GM19438 (cell line): Measurements from ENCODE around the gene MAP1LC3B2.

Experiments used
- ATAC-seq: cut with Tn5 transposase; IDR thresholded peaks from one replicate; pipeline ENCODE4 v1.9.1; 2021; ENCODE audit warnings: low read depth; ENCODE audit not compliant: unreplicated experiment

The MAP1LC3B2 gene

DNA sequence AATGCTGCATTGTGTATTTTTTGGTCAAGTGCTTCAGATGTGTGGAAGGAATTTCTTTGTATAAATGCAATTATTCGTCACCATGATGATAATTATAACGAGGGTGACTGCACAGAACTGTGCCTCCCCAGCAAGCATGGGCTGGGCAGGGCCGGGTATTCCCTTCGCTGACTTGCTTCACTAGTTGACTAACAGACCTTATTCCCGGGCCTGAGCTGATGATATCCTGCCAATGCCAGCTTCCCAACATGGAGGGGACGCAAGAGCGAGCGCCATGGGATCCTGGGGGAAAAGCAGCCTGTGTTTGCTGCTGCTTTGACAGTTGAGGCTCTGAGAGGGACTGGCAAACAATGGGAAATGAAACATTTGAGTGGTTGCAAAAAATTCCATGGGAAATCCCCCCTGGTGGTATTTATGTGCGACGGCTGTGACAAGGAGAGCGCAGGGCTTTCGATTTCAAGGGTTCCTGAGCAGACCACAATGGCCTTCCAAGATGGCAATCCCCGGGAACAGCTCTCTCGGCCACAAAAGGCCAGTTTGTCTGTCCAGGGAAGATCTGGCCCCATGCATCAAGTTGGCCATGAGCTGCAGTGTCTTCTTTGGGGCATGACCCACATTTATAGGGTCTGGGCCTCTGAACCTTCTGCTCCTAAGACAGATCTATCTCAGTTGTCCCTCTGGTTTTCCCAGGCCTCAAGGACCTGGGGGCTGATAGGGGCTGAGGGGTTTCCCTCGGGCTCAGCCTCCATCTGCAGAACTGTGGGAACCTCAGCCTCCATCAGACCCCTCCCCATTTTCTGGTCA, 21.9 kb upstream of the MAP1LC3B2 start:
- ATAC-seq: peak; percentile 31

DNA sequence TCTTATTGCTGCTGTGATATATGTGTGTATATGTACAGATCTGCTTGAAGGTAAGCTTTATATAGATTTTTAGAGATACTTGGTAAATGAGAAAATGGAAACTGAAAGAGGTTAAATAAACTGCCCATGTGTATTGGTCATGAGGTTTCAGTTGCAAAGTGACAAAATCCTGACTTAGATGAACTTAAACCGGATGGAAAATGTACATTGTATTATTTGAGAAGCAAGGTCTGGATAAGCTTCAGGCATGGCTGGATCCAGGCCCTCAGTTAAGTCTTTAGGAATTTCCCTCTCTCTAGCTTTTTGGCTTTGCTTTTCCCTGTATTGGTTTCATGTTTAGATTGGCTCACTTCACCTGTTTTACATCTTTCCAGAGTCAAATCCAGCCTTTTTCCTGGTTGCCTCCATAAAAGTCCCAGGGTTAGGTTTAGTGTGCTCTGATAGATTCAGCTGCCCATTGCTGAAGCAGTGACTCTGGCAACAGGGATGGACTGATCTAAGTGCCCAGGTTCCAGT, 21.0 kb upstream of the MAP1LC3B2 start:
- ATAC-seq: no peak

- no peak for ATAC-seq
These were observed 20.4 kb upstream of the MAP1LC3B2 start for GRCh38 chr12:116538682-116539305.

- ATAC-seq: no peak
These were observed 19.8 kb upstream of the MAP1LC3B2 start for GRCh38 chr12:116539361-116539771.

DNA sequence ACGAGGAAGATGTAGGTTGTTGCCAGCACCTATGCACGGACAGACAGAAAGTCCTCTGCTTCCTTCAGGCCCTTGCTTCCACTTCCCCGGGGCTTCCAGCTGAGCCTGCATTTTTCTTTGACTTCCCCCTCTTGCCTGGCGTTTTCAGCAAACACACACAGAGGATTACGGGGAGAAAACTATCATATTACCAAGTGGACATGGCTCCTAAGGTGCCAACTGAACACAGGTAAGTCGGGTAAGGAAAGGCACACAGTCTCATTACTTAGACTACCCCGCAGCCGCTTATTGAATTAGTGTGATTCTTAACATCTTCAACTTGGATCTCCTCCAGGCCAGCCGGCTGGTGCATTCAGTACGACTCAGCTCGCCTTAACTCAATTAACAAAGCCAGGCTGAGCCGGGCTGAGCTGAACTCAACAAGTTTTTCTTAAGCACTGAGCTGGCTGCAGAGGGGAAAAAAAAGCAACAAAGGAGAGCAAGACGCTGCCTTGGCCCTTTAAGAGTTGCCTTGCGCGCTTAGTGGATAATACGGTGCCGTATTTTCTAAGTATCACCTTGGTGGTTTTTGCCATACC, 19.2 kb upstream of the MAP1LC3B2 start:
- no peak for ATAC-seq

DNA sequence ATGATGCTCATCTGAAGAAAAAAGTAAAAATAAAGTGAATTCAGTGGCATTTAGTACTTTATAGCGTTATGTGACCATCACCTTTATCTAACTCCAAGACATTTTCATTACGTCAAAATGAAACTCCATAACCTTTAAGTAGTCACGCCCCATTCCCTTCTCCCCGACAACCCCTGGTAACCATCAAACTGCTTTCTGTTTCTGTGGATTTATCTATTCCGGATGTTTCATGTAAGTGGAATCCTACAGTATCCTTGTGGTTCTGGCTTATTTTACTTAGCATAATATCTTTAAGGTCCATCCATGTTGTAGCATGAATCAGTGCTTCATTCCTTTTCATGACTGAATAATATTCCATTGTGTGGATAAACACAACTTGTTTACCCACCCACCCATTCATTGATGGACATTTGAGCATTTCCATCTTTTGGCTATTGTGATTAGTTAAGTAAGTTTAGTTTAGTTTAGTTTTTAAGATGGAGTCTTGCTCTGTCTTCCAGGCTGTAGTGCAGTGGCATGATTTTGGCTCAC, 18.5 kb upstream of the MAP1LC3B2 start:
- no peak for ATAC-seq

DNA sequence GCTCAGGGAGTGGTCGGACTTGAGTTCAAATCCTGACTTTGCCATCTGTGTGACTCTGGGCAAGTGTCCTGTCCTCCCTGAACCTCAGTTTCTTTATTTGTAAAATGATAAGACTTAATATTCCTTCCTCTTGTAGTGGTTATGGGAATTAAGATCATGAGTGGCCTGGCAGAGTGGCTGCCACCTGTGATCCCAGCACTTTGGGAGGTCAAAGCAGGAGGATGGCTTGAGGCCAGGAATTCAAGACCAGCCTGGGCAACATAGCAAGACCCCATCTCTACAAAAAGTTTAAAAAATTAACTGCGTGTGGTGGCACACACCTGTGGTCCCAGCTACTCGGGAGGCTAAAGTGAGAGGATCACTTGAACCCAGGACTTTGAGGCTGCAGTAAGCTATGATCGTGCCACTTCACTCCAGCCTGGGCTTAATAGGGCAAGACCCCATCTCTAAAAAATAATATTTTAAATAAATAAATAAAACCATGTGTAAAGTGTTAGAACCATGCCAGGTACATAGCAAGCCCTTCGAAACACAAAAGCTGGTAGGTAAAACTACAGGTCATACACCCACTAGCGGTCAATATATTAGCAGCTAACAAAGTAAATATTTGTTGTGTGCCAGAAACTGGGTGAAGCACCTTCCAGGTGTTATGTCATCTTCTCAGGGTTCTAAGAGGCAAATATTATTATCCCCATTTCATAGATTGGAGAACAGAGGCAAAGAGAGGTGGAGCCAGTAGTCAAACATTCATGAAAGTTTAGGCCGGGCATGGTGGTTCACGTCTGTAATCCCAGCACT, 17.4 kb upstream of the MAP1LC3B2 start:
- ATAC-seq: no peak

DNA sequence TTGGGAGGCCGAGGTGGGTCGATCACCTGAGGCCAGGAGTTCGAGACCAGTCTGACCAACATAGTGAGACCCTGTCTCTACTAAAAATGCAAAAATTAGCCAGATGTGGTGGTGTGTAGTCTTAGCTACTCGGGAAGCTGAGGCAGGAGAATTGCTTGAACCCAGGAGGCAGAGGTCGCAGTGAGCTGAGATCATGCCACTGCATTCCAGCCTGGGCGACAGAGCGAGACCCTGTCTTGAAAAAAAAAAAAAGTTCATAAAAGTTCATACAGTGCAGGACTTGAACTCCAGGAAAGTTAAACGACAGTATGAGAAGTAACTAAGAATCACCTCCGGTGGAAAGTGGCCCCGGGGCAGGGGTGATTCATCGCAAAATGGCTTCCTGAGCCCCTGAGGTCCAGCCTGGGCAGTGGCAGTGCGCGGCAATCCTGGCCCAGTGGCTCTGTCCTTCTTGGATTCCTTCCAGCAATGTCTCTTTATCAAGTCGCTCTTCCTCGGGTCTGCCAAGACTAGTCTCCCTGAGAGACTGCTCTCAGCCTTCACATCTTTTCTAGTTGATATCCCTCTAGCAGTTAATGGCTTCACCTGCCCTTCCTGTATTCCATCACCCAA, 16.7 kb upstream of the MAP1LC3B2 start:
- no peak for ATAC-seq

DNA sequence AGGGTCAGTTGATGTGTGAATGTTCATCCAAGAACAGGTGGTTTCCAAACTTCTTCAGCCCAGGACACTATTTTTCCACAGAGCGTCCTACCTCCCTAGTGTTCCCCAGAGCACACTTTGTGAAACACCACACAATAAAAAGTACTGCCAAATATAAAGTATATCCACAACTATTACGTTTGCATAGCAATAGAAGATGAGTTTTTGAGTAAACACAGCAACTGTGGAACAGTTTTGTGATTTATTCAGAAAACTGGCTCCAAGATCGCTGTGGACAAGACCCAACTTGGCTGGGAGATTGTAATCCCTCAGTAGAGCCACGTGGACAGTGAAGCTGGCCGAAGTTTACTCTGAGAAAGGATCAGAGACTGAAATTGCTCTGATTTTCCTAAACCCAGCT, 14.5 kb upstream of the MAP1LC3B2 start:
- ATAC-seq: no peak

DNA sequence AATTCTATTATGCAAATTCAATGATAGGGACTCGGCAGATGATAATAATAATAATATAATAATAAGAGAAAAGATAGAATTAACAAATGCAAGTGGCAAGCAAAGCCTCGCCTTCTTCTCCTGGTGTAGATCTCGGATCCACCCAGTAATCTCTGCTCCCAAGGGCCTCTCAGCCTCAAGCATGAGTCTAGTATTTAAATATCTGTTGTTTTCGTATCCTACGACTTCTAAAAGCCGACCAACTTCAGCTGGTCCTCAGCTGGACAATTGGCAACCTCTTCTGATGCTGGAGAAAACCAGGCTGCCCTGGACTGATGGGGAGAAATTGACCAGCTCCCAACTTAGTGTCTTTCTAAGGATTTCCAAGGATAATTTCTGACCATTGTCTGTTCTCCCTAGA, 14.0 kb upstream of the MAP1LC3B2 start:
- no peak for ATAC-seq

GRCh38 chr12:116545936-116546335, 13.2 kb upstream of the MAP1LC3B2 start:
- ATAC-seq: no peak

GRCh38 chr12:116547955-116548501, 11.2 kb upstream of the MAP1LC3B2 start:
- ATAC-seq: peak; percentile 95

DNA sequence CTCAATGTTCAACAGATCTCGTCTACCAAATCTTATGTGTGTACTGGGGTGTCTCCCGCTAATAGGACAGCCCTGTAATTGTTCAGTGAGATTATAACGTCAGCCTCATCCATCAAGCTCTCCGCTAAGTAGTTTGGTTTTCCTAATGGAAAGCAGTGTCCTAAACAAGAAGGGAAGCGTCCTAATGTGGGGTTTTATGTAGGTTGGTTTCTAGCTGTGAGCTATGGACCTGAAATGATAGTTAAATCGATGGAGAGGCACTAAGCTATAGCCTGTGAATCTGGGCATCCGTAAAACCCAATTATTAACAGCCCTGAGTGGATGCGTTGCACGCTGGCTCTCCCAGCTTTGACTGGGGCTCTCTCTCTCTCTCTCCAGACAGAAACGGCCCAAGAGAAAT, 9.2 kb upstream of the MAP1LC3B2 start:
- no peak for ATAC-seq

DNA sequence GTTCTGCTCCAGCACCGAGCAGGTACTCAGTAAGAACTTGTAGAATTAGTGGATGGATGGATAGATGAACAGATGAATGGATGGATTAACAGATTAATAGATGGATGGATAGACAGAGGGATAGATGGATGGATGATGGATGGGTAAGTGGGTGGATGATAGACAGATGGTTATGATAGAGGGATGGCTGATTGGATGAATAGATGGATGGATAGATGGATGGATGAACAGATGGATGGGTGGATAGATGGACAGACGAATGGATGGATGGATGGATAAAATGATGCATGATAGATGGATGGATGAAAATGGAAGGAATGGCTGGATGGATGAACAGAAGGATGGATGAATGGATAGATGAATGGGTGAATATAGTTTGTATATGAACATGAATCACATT, 8.0 kb upstream of the MAP1LC3B2 start:
- ATAC-seq: no peak

- no peak for ATAC-seq
These were observed 7.6 kb upstream of the MAP1LC3B2 start for GRCh38 chr12:116551619-116551951.

GRCh38 chr12:116551952-116552772, 7.0 kb upstream of the MAP1LC3B2 start:
- no peak for ATAC-seq

- no peak for ATAC-seq
These were observed 6.3 kb upstream of the MAP1LC3B2 start for GRCh38 chr12:116552773-116553373.

GRCh38 chr12:116556356-116556952, 2.7 kb upstream of the MAP1LC3B2 start:
- ATAC-seq: no peak
